Endothelial cell of umbilical vein (primary cell): Measurements from ENCODE around the gene HPS4. TPM values are rescaled to one million over a fixed set of nuclear protein-coding genes. Genes with fewer than 3 reads are reported as not detected.

Source experiments
- BruUV-seq: library from RNA; stranded (reverse); fragments of 400-500 nt; replicated peaks from 2 replicates; lab custom pipeline; 2021; lab: Mats Ljungman, UMichigan
- CTCF ChIA-PET: fragments of 300-600, 350-600 bp; sonication (Branson Sonifier 250); formaldehyde crosslinking; loops from one replicate; lab custom pipeline; 2021; ENCODE audit warnings: antibody characterized with exemption, inconsistent platforms; lab: Charles Lee
- POLR2A ChIA-PET: fragments of 300-600, 350-600 bp; sonication (Branson Sonifier 250); formaldehyde crosslinking; loops from one replicate; lab custom pipeline; 2021; ENCODE audit warnings: antibody characterized with exemption, inconsistent platforms; lab: Charles Lee
- DNase-seq: peaks from one replicate; pipeline ENCODE4 v3.0.0-alpha.2; 2011; ENCODE audit warnings: low read depth, low spot score
- FAIRE-seq: peaks from 2 replicates; lab custom pipeline; 2011; peaks lifted over from hg19 to GRCh38; lab: Jason Lieb, UNC
- H2AFZ ChIP-seq: 2 replicates; pipeline ENCODE4 v1.6.0; 2012; ENCODE audit warnings: low read depth, low read length, control low read depth, inconsistent platforms
- H3K27ac ChIP-seq: 2 replicates; pipeline ENCODE4 v1.5.1; 2011; ENCODE audit warnings: low read depth, mild to moderate bottlenecking, control low read depth, low read length, moderate library complexity; ENCODE audit not compliant: insufficient read depth
- H3K27me3 ChIP-seq, 2 experiments: 2 replicates each; pipeline versions ENCODE4 v1.6.0 to v1.6.1; 2011; ENCODE audit warnings: low read length in 2 of 2, mixed read lengths in 1 of 2; ENCODE audit not compliant: control insufficient read depth in 2 of 2, insufficient read depth in 2 of 2
- H3K36me3 ChIP-seq, 2 experiments: 2 replicates in 1 of 2; 3 replicates in 1 of 2; pipeline ENCODE4 v1.5.1; 2011; ENCODE audit warnings: low read length in 2 of 2, mild to moderate bottlenecking in 1 of 2, moderate library complexity in 1 of 2; ENCODE audit not compliant: control insufficient read depth in 2 of 2, insufficient read depth in 2 of 2; ENCODE audit errors: extremely low read depth in 1 of 2
- H3K4me1 ChIP-seq: 3 replicates; pipeline ENCODE4 v1.5.1; 2011; ENCODE audit warnings: mild to moderate bottlenecking, low read length; ENCODE audit not compliant: control insufficient read depth, insufficient read depth; ENCODE audit errors: extremely low read depth
- H3K4me2 ChIP-seq: 2 replicates; pipeline ENCODE4 v1.6.1; 2011; ENCODE audit warnings: low read length, control low read depth, mixed read lengths; ENCODE audit not compliant: insufficient read depth
- H3K4me3 ChIP-seq, 3 experiments: fragments of 200-600 bp in 1 of 3; sonication (generic), shearing (Covaris generic) in 1 of 3; replicated peaks in 1 of 3; 2 replicates each; pipeline ENCODE4 v1.5.1; 2011 to 2016; ENCODE audit warnings: control low read depth in 3 of 3, low read length in 3 of 3, mild to moderate bottlenecking in 2 of 3, inconsistent platforms in 1 of 3, low read depth in 1 of 3, moderate library complexity in 1 of 3; ENCODE audit not compliant: insufficient read depth in 1 of 3
- H3K79me2 ChIP-seq: 2 replicates; pipeline ENCODE4 v1.6.0; 2012; ENCODE audit warnings: low read length, inconsistent platforms; ENCODE audit not compliant: control insufficient read depth, insufficient read depth
- H3K9ac ChIP-seq: replicated peaks from 2 replicates; pipeline ENCODE3; 2011; ENCODE audit warnings: low read length, control low read depth; ENCODE audit not compliant: insufficient read depth; ENCODE audit errors: extremely low read depth
- H3K9me1 ChIP-seq: replicated peaks from 3 replicates; pipeline ENCODE4 v1.6.0; 2011; ENCODE audit warnings: mild to moderate bottlenecking, low read length; ENCODE audit not compliant: control insufficient read depth, insufficient read depth; ENCODE audit errors: extremely low read depth
- H3K9me3 ChIP-seq: replicated peaks from 2 replicates; pipeline ENCODE4 v1.5.1; 2012; ENCODE audit warnings: low read length, inconsistent platforms; ENCODE audit not compliant: control insufficient read depth, insufficient read depth
- H4K20me1 ChIP-seq: replicated peaks from 2 replicates; pipeline ENCODE3; 2011; ENCODE audit warnings: mild to moderate bottlenecking, low read length; ENCODE audit not compliant: control insufficient read depth, insufficient read depth; ENCODE audit errors: extremely low read depth
- CTCF ChIP-seq, 2 donors: IDR thresholded peaks; 1 replicate in 1 of 2; 2 replicates in 1 of 2; pipeline ENCODE4 v1.5.1; 2011; ENCODE audit warnings: low read length in 2 of 2, mild to moderate bottlenecking in 2 of 2, moderate library complexity in 2 of 2, control low read depth in 1 of 2, inconsistent platforms in 1 of 2, low read depth in 1 of 2; ENCODE audit not compliant: insufficient read depth in 1 of 2; ENCODE audit errors: extremely low read depth in 1 of 2
- EZH2 ChIP-seq: IDR thresholded peaks from 2 replicates; pipeline ENCODE4 v1.6.1; 2012; ENCODE audit warnings: borderline replicate concordance, low read depth, mild to moderate bottlenecking, moderate library complexity, low read length, inconsistent platforms; ENCODE audit not compliant: severe bottlenecking
- FOS ChIP-seq: IDR thresholded peaks from 2 replicates; pipeline ENCODE4 v1.6.1; 2011; ENCODE audit warnings: mild to moderate bottlenecking, low read length, moderate library complexity, borderline replicate concordance; ENCODE audit not compliant: insufficient read depth
- GATA2 ChIP-seq: IDR thresholded peaks from 2 replicates; pipeline ENCODE4 v1.7.0; 2011; ENCODE audit warnings: low read depth, mild to moderate bottlenecking, moderate library complexity, mixed read lengths, low read length; ENCODE audit not compliant: insufficient read length, insufficient read depth
- JUN ChIP-seq: IDR thresholded peaks from 2 replicates; pipeline ENCODE4 v1.6.1; 2011; ENCODE audit warnings: borderline replicate concordance, low read depth; ENCODE audit not compliant: insufficient read length, insufficient read depth
- MAX ChIP-seq: IDR thresholded peaks from 2 replicates; pipeline ENCODE4 v1.6.1; 2011; ENCODE audit not compliant: insufficient read depth, insufficient read length
- MYC ChIP-seq: IDR thresholded peaks from one replicate; pipeline ENCODE4 v1.6.1; 2011; ENCODE audit warnings: mild to moderate bottlenecking, low read depth, low read length
- POLR2A ChIP-seq: IDR thresholded peaks from 2 replicates; pipeline ENCODE4 v1.6.1; 2012; ENCODE audit warnings: low read depth, mild to moderate bottlenecking, control low read depth, low read length
- POLR2AphosphoS5 ChIP-seq: IDR thresholded peaks from 2 replicates; pipeline ENCODE4 v1.6.1; 2012; ENCODE audit warnings: low read depth, mild to moderate bottlenecking, control low read depth, low read length, moderate library complexity; ENCODE audit not compliant: insufficient read depth
- dilution Hi-C: fragments of 300-500 bp; cut with MboI; formaldehyde crosslinking; loops from one replicate; pipeline ENCODE4 v1.15.0; 2019; ENCODE audit warnings: low sequenced_read_pairs; ENCODE audit not compliant: extremely low pct_ligation_motif_present
- intact Hi-C: fragments of 100-400 bp; cut with micrococcal nuclease; formaldehyde crosslinking; loops from one replicate; pipeline ENCODE4 v1.10.0; 2022
- polyA plus RNA-seq, 4 experiments: library from polyadenylated mRNA; depleted of rRNA in 3 of 4; stranded (reverse) in 3 of 4; unstranded in 1 of 4; fragments of >200 nt; gene quantifications; 2 replicates each; pipeline versions ENCODE4 v1.2.1 to v1.2.3, GENCODE V29; 2011 to 2012; ENCODE audit warnings: missing spikeins in 1 of 4
- total RNA-seq: library from RNA; stranded (reverse); gene quantifications from 2 replicates; pipeline ENCODE4 v1.2.3, GENCODE V29; 2021

The HPS4 gene
- total and polyA plus RNA-seq, 2 donors (not counting 3 experiments of a cell fraction or from before 2014, with no cell fraction given): 28.4 to 29.7 TPM

GRCh38 chr22:26499188-26499703 is 15.7 kb upstream of the HPS4 start:
- Histone ChIP-seq H3K27me3 (no peaks in the 10 kb centered on the region), H2AFZ (no peak overlapping the region), H3K9me1 (no peaks in the 10 kb centered on the region), H3K79me2 (peaks cover 6% of the 10 kb centered on the region), H3K4me2 (no peak overlapping the region), H4K20me1 (no peaks in the 10 kb centered on the region), H3K9me3 (no peaks in the 10 kb centered on the region), H3K4me1 (peaks cover 27% of the 10 kb centered on the region), H3K27ac (peak overlapping the region; percentile 92), H3K4me3 (no peak overlapping the region), H3K9ac (peak overlapping the region; percentile 46), H3K36me3 (peaks cover 34 to 41% of the 10 kb centered on the region in 2 experiments)
- BruUV-seq: no TSS peak
- no peak for FAIRE-seq
- intact Hi-C loops (no loop called here), dilution Hi-C loops (no loop called here)
- no peak for TF ChIP-seq FOS
- TF ChIP-seq CTCF (IDR thresholded peaks at IDR 0.05; ENCODE audit: extremely low read depth in 1 of 2, insufficient read depth in 1 of 2, low read depth in 1 of 2, low read length in 2 of 2): no peak
- no peak for TF ChIP-seq MAX
- no peak for TF ChIP-seq EZH2
- TF ChIP-seq JUN: no peak
- TF ChIP-seq MYC: no peak
- TF ChIP-seq POLR2A: no peak
- no peak for TF ChIP-seq GATA2
- no peak for TF ChIP-seq POLR2AphosphoS5
- DNase-seq: no peak
- POLR2A ChIA-PET: no interaction called here
- CTCF ChIA-PET: interaction anchor here (2.3 kb wide), 1 partner anchor 166 kb away, joined by 13 read pairs; no protein-coding TSS in a partner anchor
